T-helper 2 cell (primary cell): ENCODE measurements around the gene PDZD7.
A peak's percentile ranks its signal among the peaks of the same experiment; 100 is the strongest.

Experiments
- DNase-seq, 5 experiments: peaks; one replicate each; pipeline versions ENCODE4 v3.0.0 to v3.0.0-alpha.2; 2012 to 2022

The PDZD7 gene

GRCh38 chr10:101060951-101061623 lies 30.2 kb upstream of the PDZD7 start:
- DNase-seq = peak; percentile 78 to 90 (median 86)

- DNase-seq = peak; percentile 69 to 91 (median 83)
These were observed 29.4 kb upstream of the PDZD7 start for GRCh38 chr10:101060036-101060950.

- DNase-seq = no peak
These were observed 25.6 kb upstream of the PDZD7 start for GRCh38 chr10:101056365-101057151.

GRCh38 chr10:101055411-101055810 lies 24.5 kb upstream of the PDZD7 start:
- DNase-seq = no peak

GRCh38 chr10:101054876-101055275 lies 23.9 kb upstream of the PDZD7 start:
- no peak for DNase-seq

GRCh38 chr10:101054351-101054750 lies 23.4 kb upstream of the PDZD7 start:
- DNase-seq = no peak

- DNase-seq = no peak
These were observed 22.6 kb upstream of the PDZD7 start for GRCh38 chr10:101053516-101053915.

- no peak for DNase-seq
These were observed 21.4 kb upstream of the PDZD7 start for GRCh38 chr10:101052285-101052684.

GRCh38 chr10:101050208-101051069 lies 19.5 kb upstream of the PDZD7 start:
- peak; percentile 58 to 76 (median 68) for DNase-seq

- DNase-seq = no peak
These were observed 17.3 kb upstream of the PDZD7 start for GRCh38 chr10:101047961-101048892.

- DNase-seq = no peak
These were observed 16.3 kb upstream of the PDZD7 start for GRCh38 chr10:101047268-101047667.

GRCh38 chr10:101046332-101047238 lies 15.7 kb upstream of the PDZD7 start:
- no peak for DNase-seq

- DNase-seq = no peak
These were observed 13.2 kb upstream of the PDZD7 start for GRCh38 chr10:101044117-101044516.

- no peak for DNase-seq
These were observed 12.4 kb upstream of the PDZD7 start for GRCh38 chr10:101043363-101043707.

- DNase-seq = peak; percentile 49 to 91 (median 75)
These were observed 11.9 kb upstream of the PDZD7 start for GRCh38 chr10:101042667-101043362.

- DNase-seq = no peak
These were observed 11.2 kb upstream of the PDZD7 start for GRCh38 chr10:101042118-101042517.

GRCh38 chr10:101041252-101041761 lies 10.4 kb upstream of the PDZD7 start:
- DNase-seq = peak in 4 of 5 experiments; percentile 60 to 78 (median 62)

- no peak for DNase-seq
These were observed 9.9 kb upstream of the PDZD7 start for GRCh38 chr10:101040851-101041250.

- no peak for DNase-seq
These were observed 9.1 kb upstream of the PDZD7 start for GRCh38 chr10:101040061-101040460.
